HCT116 (cell line): ENCODE measurements around the gene KLF3. TPM values are rescaled to one million over a fixed set of nuclear protein-coding genes. Genes with fewer than 3 reads are reported as not detected.

ENCODE experiments used
- ATAC-seq: fragments of 200-7000 bp; cut with Tn5 transposase; 2 replicates; pipeline ENCODE4 v1.9.1; 2020; ENCODE audit warnings: mild to moderate bottlenecking, moderate library complexity
- BruUV-seq: library from RNA; stranded (reverse); fragments of 400-500 nt; replicated peaks from 2 replicates; lab custom pipeline; 2021; lab: Mats Ljungman, UMichigan
- CTCF ChIA-PET: fragments of 300-600 bp; sonication (Branson Sonifier 250); formaldehyde crosslinking; loops from one replicate; lab custom pipeline; 2021; ENCODE audit warnings: antibody characterized with exemption; lab: Charles Lee
- POLR2A ChIA-PET: fragments of 300-600, 350-600 bp; sonication (Branson Sonifier 250); formaldehyde crosslinking; loops from one replicate; lab custom pipeline; 2021; ENCODE audit warnings: antibody characterized with exemption; lab: Charles Lee
- RAD21 ChIA-PET, 2 experiments: fragments of 300-600 bp; sonication (Branson Sonifier 250); formaldehyde crosslinking; loops; one replicate each; lab custom pipeline; 2023; ENCODE audit warnings: low total read pairs in 2 of 2; ENCODE audit not compliant: uncharacterized antibody in 2 of 2, unreplicated experiment in 2 of 2, low non-redundant PET in 1 of 2; lab: Charles Lee
- DNase-seq: peaks from one replicate; pipeline ENCODE4 v3.0.0-alpha.2; 2010; ENCODE audit warnings: low read depth, low spot score
- H2AFZ ChIP-seq: fragments of 200-600 bp; shearing (Covaris generic), sonication (generic); 2 replicates; pipeline ENCODE4 v1.6.1; 2017; ENCODE audit warnings: low read depth, mixed run types, mixed read lengths, antibody characterized with exemption, low read length; ENCODE audit not compliant: poor library complexity, severe bottlenecking
- H3K27ac ChIP-seq: 2 replicates; pipeline ENCODE4 v1.5.1; 2012; ENCODE audit warnings: low read depth, low read length
- H3K27me3 ChIP-seq: fragments of 200-600 bp; sonication (generic); 2 replicates; pipeline ENCODE4 v1.6.1; 2016; ENCODE audit warnings: mixed run types, low read length, mixed read lengths; ENCODE audit not compliant: insufficient read depth
- H3K36me3 ChIP-seq, 2 experiments: fragments of 200-500 bp in 1 of 2; fragments of 200-600 bp in 1 of 2; sonication (Bioruptor generic) in 1 of 2; sonication (generic) in 1 of 2; 2 replicates each; pipeline versions ENCODE4 v1.5.1 to v1.6.1; 2014 to 2016; ENCODE audit warnings: low read length in 2 of 2, inconsistent platforms in 1 of 2, mixed read lengths in 1 of 2, mixed run types in 1 of 2; ENCODE audit not compliant: insufficient read depth in 2 of 2, control insufficient read depth in 1 of 2
- H3K4me1 ChIP-seq, 2 experiments: fragments of 200-600 bp in 1 of 2; sonication (generic) in 1 of 2; 2 replicates each; pipeline versions ENCODE4 v1.5.1 to v1.6.1; 2012 to 2017; ENCODE audit warnings: low read length in 2 of 2, inconsistent platforms in 1 of 2, mild to moderate bottlenecking in 1 of 2, mixed read lengths in 1 of 2, mixed run types in 1 of 2, moderate library complexity in 1 of 2; ENCODE audit not compliant: insufficient read depth in 2 of 2, control insufficient read depth in 1 of 2
- H3K4me2 ChIP-seq: fragments of 200-600 bp; sonication (generic); 2 replicates; pipeline ENCODE4 v1.6.1; 2017; ENCODE audit warnings: mixed run types, low read length, mixed read lengths
- H3K4me3 ChIP-seq, 2 experiments: fragments of 200-600 bp in 1 of 2; sonication (generic) in 1 of 2; replicated peaks in 1 of 2; 2 replicates each; pipeline ENCODE4 v1.5.1; 2011 to 2016; ENCODE audit warnings: low read length in 2 of 2, control low read depth in 1 of 2, low read depth in 1 of 2, mild to moderate bottlenecking in 1 of 2, mixed read lengths in 1 of 2, mixed run types in 1 of 2
- H3K79me2 ChIP-seq: fragments of 200-600 bp; sonication (generic); 2 replicates; pipeline ENCODE4 v1.6.1; 2017; ENCODE audit warnings: mild to moderate bottlenecking, mixed run types, low read length, moderate library complexity, mixed read lengths; ENCODE audit not compliant: insufficient read depth
- H3K9ac ChIP-seq: fragments of 200-600 bp; sonication (generic); 2 replicates; pipeline ENCODE4 v1.6.1; 2016; ENCODE audit warnings: low read length, mixed read lengths
- H3K9me2 ChIP-seq: fragments of 200-600 bp; sonication (generic), shearing (Covaris generic); 2 replicates; pipeline ENCODE4 v1.6.1; 2017; ENCODE audit warnings: mixed run types, mild to moderate bottlenecking, moderate library complexity; ENCODE audit not compliant: insufficient read depth
- H3K9me3 ChIP-seq, 2 experiments: fragments of 200-500 bp in 1 of 2; fragments of 200-600 bp in 1 of 2; sonication (Bioruptor generic) in 1 of 2; sonication (generic) in 1 of 2; 2 replicates each; pipeline ENCODE4 v1.6.1; 2014 to 2017; ENCODE audit warnings: low read length in 2 of 2, mixed read lengths in 2 of 2, inconsistent platforms in 1 of 2, low read depth in 1 of 2, mild to moderate bottlenecking in 1 of 2, mixed run types in 1 of 2, moderate library complexity in 1 of 2; ENCODE audit not compliant: control insufficient read depth in 1 of 2, insufficient read depth in 1 of 2
- H4K20me1 ChIP-seq: fragments of 200-600 bp; sonication (generic), shearing (Covaris generic); 2 replicates; pipeline ENCODE4 v1.6.1; 2017; ENCODE audit warnings: mixed run types, mild to moderate bottlenecking, moderate library complexity; ENCODE audit not compliant: insufficient read depth
- CBX3 ChIP-seq: IDR thresholded peaks from 2 replicates; pipeline ENCODE4 v1.6.1; 2012; ENCODE audit warnings: low read depth
- CEBPB ChIP-seq: IDR thresholded peaks from 2 replicates; pipeline ENCODE4 v1.6.1; 2012; ENCODE audit warnings: low read depth
- CTCF ChIP-seq, 3 experiments: fragments of 200-600 bp in 1 of 3; sonication (generic) in 1 of 3; IDR thresholded peaks in 2 of 3; conservative IDR thresholded peaks in 1 of 3; 2 replicates each; pipeline ENCODE4 v1.5.1; 2012 to 2017; ENCODE audit warnings: low read depth in 2 of 3, low read length in 2 of 3, antibody characterized with exemption in 1 of 3, borderline replicate concordance in 1 of 3, control low read depth in 1 of 3, mild to moderate bottlenecking in 1 of 3, mixed read lengths in 1 of 3, mixed run types in 1 of 3, moderate library complexity in 1 of 3; ENCODE audit not compliant: insufficient read depth in 1 of 3
- EGR1 ChIP-seq: IDR thresholded peaks from 2 replicates; pipeline ENCODE4 v1.6.1; 2012; ENCODE audit warnings: low read depth
- ELF1 ChIP-seq: IDR thresholded peaks from 2 replicates; pipeline ENCODE4 v1.6.1; 2012; ENCODE audit warnings: low read depth, borderline replicate concordance
- EZH2 ChIP-seq: fragments of 200-600 bp; sonication (generic); IDR thresholded peaks from 2 replicates; pipeline ENCODE4 v1.6.1; 2017; ENCODE audit warnings: antibody characterized with exemption, mixed run types
- EZH2phosphoT487 ChIP-seq: fragments of 200-600 bp; IDR thresholded peaks from 2 replicates; pipeline ENCODE4 v1.6.1; 2018; ENCODE audit warnings: antibody characterized with exemption, borderline replicate concordance
- RAD21 ChIP-seq: IDR thresholded peaks from 2 replicates; pipeline ENCODE4 v1.6.1; 2012; ENCODE audit warnings: low read depth, mild to moderate bottlenecking
- ZBTB33 ChIP-seq: IDR thresholded peaks from 2 replicates; pipeline ENCODE4 v1.6.1; 2011; ENCODE audit warnings: mild to moderate bottlenecking, low read length, moderate library complexity; ENCODE audit not compliant: insufficient replicate concordance; ENCODE audit errors: extremely low read depth
- ZNF274 ChIP-seq: fragments of 200-500 bp; sonication (Bioruptor generic); IDR thresholded peaks from 2 replicates; pipeline ENCODE4 v1.6.1; 2014; ENCODE audit warnings: mild to moderate bottlenecking, low read depth, low read length, inconsistent platforms
- intact Hi-C: fragments of 100-400 bp; cut with micrococcal nuclease; formaldehyde crosslinking; loops from 2 replicates; pipeline ENCODE4 v1.10.0; 2022
- total RNA-seq: library from RNA; stranded (reverse); gene quantifications from one replicate; pipeline ENCODE4 v1.2.1, GENCODE V29; 2021; ENCODE audit not compliant: unreplicated experiment

Gene KLF3
- total RNA-seq, 1 experiment from 2014 or later = 44.2 TPM

- no peak overlapping the region for H3K27ac ChIP-seq
- H3K4me2 ChIP-seq = no peak overlapping the region
- DNase-seq = no peak
- H3K9ac ChIP-seq = no peak overlapping the region
- ChIA-PET RAD21 (no interaction called here), POLR2A (no interaction called here), CTCF (no interaction called here)
- H3K79me2 ChIP-seq = no peaks in the 10 kb centered on the region
- no peak for TF ChIP-seq ZBTB33
- TF ChIP-seq EZH2phosphoT487 = no peak
- no peak for TF ChIP-seq ZNF274
- TF ChIP-seq CBX3 = no peak
- no peak for TF ChIP-seq ELF1
- no peak for TF ChIP-seq EZH2
- no peak for TF ChIP-seq EGR1
- TF ChIP-seq RAD21 = no peak
- no peak for TF ChIP-seq CTCF (IDR thresholded peaks at IDR 0.05 in 2 of 3, conservative IDR thresholded peaks at IDR 0.05 in 1 of 3; ENCODE audit: borderline replicate concordance in 1 of 3, insufficient read depth in 1 of 3, low read depth in 2 of 3, low read length in 2 of 3)
- no peak for TF ChIP-seq CEBPB
- H2AFZ ChIP-seq = no peak overlapping the region
- no peaks in the 10 kb centered on the region for H3K9me3 ChIP-seq
- intact Hi-C loops = no loop called here
- no TSS peak for BruUV-seq
- no peaks in the 10 kb centered on the region for H4K20me1 ChIP-seq
- H3K9me2 ChIP-seq = no peaks in the 10 kb centered on the region
- H3K4me1 ChIP-seq = no peaks in the 10 kb centered on the region
- no peak overlapping the region for H3K4me3 ChIP-seq
- no peaks in the 10 kb centered on the region for H3K36me3 ChIP-seq
- no peak for ATAC-seq
- no peaks in the 10 kb centered on the region for H3K27me3 ChIP-seq
Measured at GRCh38 chr4:38740303-38740702, 76.3 kb downstream of the KLF3 start.
